B cell (primary cell): ENCODE data around the gene MRPL41.

Experiments
- CTCF ChIP-seq: fragments of 200-600 bp; IDR thresholded peaks from one replicate; pipeline ENCODE4 v1.8.0; 2022; ENCODE audit warnings: antibody characterized with exemption, mild to moderate bottlenecking
- EZH2 ChIP-seq: IDR thresholded peaks from 2 replicates; pipeline ENCODE4 v1.6.1; 2012; ENCODE audit warnings: borderline replicate concordance, low read depth, mild to moderate bottlenecking, moderate library complexity, low read length; ENCODE audit not compliant: insufficient read depth, poor library complexity, severe bottlenecking

GRCh38 chr9:137592767-137593166 is 41.1 kb downstream of the MRPL41 start:
- TF ChIP-seq EZH2 (no peak), CTCF (no peak)
